GM10847 (cell line): ENCODE data around the gene SHOC2.

ENCODE experiments used
- POLR2A ChIP-seq: IDR thresholded peaks from 2 replicates; pipeline ENCODE4 v1.6.1; 2011; ENCODE audit not compliant: insufficient read length; ENCODE audit errors: extremely low read depth

The SHOC2 gene

GRCh38 chr10:110962443-110962842, 43.0 kb downstream of the SHOC2 start:
- no peak for TF ChIP-seq POLR2A

- no peak for TF ChIP-seq POLR2A
Observed at GRCh38 chr10:110963162-110963561, 43.8 kb downstream of the SHOC2 start.

- TF ChIP-seq POLR2A = no peak
Observed at GRCh38 chr10:110964681-110965080, 45.3 kb downstream of the SHOC2 start.

- no peak for TF ChIP-seq POLR2A
Observed at GRCh38 chr10:110965216-110965615, 45.8 kb downstream of the SHOC2 start.

GRCh38 chr10:110966146-110966545, 46.7 kb downstream of the SHOC2 start:
- no peak for TF ChIP-seq POLR2A

GRCh38 chr10:110967009-110967630, 47.7 kb downstream of the SHOC2 start:
- no peak for TF ChIP-seq POLR2A

- no peak for TF ChIP-seq POLR2A
Observed at GRCh38 chr10:110967645-110968044, 48.2 kb downstream of the SHOC2 start.

- no peak for TF ChIP-seq POLR2A
Observed at GRCh38 chr10:110969183-110969582, 49.8 kb downstream of the SHOC2 start.

GRCh38 chr10:110971638-110972037, 52.2 kb downstream of the SHOC2 start:
- TF ChIP-seq POLR2A = no peak

- no peak for TF ChIP-seq POLR2A
Observed at GRCh38 chr10:110972231-110973134, 53.1 kb downstream of the SHOC2 start.

- TF ChIP-seq POLR2A = no peak
Observed at GRCh38 chr10:110973400-110973799, 54.0 kb downstream of the SHOC2 start.

GRCh38 chr10:110976577-110976976, 57.2 kb downstream of the SHOC2 start:
- TF ChIP-seq POLR2A = no peak

- TF ChIP-seq POLR2A = no peak
Observed at GRCh38 chr10:110977662-110978061, 58.3 kb downstream of the SHOC2 start.

GRCh38 chr10:110978204-110978603, 58.8 kb downstream of the SHOC2 start:
- TF ChIP-seq POLR2A = no peak

GRCh38 chr10:110979611-110980010, 60.2 kb downstream of the SHOC2 start:
- no peak for TF ChIP-seq POLR2A

GRCh38 chr10:110980807-110981206, 61.4 kb downstream of the SHOC2 start:
- TF ChIP-seq POLR2A = no peak
